MM.1S (cell line): ENCODE data around the gene TENT5C.

Experiments
- CTCF ChIP-seq: fragments of 300-600 bp; sonication (generic); IDR thresholded peaks from 2 replicates; pipeline ENCODE4 v1.5.1; 2016; ENCODE audit warnings: antibody characterized with exemption, low read length, mixed read lengths
- EZH2 ChIP-seq: fragments of 300-600 bp; sonication (generic); optimal IDR thresholded peaks from 2 replicates; pipeline ENCODE3; 2017; ENCODE audit warnings: low read depth, mild to moderate bottlenecking, antibody characterized with exemption, low read length, mixed read lengths

GRCh38 chr1:117644696-117645311 lies 39.0 kb downstream of the TENT5C start:
- TF ChIP-seq CTCF (no peak), EZH2 (no peak)
